HUDEP-2 (cell line): ENCODE results near the gene LMF1.

Experiments used
- DNase-seq, 76 experiments: peaks; one replicate each; lab custom pipeline; 2025; ENCODE audit not compliant: unreplicated experiment in 76 of 76; lab: John Stamatoyannopoulos, UW

The LMF1 gene

DNA sequence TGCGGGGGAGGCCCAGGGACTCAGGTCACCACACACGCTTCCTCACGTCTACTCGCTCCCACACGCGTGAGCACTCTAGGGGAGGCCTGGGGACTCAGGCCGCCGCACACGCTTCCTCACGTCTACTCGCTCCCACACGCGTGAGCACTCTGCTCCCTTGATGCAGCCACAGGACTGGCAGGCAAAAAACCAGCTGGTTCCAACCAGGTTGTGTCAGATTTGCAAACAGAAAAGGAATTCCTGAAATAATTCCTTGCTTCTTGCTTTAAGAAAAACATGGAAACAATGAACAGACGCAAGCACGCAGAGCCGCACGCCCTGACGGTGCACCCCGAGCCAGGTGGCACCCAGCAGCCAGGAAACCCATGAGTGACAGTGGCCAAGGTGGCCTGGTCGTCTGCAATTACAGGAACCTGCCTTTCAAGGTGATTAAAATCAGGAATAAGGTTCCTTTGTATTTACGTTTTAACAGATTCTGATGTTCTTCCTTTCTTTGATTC is 37.9 kb downstream of the LMF1 start:
- DNase-seq: no peak

DNA sequence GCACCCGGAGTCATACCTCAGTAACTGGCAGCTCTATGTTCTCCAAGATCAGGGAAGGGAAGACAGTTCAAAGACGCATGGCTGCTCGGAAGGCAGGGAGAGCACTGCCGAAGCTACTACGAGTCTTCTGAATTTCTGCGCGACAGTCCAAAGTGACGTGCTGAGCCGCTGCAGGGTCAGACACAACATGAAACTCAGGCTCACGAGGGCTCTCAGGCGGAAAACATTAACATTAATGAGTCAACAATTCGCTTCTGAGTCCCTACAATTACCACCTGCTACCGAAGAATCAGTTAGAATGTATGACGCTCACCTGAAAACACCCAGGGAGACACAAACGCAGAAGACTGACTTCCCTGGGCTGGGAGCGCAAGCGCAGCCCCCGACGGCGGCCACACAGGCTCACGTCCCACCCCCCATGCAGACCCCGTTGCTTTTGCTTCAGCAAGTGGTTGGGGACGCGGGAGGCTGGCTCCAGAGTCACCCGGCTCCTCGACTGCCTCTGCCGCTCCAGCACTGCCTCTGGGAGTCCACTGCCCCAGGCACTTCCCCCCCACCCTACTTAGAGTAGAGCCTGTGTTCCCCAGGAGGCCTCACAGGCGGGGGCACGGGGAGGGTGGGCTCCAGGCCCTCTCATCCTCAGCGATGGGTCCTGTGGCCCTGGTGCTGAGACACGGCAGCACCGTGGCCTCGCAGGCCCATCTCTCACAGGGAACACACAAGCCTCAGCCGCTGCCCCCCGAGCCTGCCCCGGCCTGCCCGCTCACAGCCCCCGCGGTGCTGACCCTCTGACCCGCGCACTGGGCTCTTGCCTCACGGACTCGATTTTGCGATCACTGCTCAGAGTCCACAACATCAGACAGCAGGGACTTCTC is 38.9 kb downstream of the LMF1 start:
- no peak for DNase-seq

DNA sequence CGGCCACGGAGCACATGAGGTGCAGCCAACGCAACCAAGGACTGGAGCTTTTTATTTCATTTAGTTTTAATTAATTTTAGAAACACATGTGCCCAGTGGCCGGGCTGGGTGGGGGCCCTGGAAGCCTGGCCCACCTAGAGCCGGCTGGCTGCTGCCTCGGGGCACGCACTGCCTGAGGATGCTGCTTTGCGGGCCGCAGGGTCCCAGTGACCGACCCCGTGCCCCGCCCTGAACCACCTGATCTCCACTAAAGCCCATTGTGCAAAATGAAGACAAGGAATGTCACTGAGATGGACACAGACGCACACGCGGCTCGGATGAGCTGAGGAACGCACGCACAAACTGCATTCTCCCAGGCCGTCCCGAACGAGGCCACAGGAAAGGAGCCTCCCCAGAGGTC is 39.6 kb downstream of the LMF1 start:
- DNase-seq: no peak

DNA sequence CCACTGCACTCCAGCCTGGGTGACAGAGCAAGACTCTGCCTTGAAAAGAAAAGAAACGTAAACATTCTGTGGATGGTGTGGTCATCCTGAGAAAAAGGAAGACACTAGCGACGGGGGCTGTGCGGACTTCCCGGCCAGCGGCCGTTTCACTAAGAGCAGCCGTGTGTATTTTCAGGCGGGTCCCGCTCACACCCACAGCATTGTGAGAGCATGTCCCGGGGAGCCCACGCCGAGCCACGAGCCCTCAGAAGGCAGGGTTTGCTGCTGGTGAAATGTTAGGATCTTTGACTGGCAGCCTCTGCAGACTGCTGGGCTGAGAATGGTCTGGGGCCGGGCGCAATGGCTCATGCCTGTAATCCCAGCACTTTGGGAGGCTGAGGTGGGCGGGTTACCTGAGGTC is 40.3 kb downstream of the LMF1 start:
- no peak for DNase-seq

DNA sequence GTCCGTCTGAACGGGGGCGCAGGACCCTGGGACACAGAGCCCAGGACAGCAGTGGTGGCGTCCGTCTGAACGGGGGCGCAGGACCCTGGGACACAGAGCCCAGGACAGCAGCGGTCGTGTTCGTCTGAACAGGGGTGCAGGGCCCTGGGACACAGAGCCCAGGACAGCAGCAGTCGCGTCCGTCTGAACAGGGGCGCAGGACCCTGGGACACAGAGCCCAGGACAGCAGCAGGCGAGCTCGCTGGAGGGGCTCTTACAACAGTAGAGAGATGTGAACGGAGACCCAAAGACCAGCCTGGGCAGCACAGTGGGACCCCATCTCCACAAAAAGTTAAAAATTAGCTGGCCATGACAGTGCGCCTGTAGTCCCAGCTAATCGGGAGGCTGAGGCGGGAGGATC is 40.7 kb downstream of the LMF1 start:
- no peak for DNase-seq

DNA sequence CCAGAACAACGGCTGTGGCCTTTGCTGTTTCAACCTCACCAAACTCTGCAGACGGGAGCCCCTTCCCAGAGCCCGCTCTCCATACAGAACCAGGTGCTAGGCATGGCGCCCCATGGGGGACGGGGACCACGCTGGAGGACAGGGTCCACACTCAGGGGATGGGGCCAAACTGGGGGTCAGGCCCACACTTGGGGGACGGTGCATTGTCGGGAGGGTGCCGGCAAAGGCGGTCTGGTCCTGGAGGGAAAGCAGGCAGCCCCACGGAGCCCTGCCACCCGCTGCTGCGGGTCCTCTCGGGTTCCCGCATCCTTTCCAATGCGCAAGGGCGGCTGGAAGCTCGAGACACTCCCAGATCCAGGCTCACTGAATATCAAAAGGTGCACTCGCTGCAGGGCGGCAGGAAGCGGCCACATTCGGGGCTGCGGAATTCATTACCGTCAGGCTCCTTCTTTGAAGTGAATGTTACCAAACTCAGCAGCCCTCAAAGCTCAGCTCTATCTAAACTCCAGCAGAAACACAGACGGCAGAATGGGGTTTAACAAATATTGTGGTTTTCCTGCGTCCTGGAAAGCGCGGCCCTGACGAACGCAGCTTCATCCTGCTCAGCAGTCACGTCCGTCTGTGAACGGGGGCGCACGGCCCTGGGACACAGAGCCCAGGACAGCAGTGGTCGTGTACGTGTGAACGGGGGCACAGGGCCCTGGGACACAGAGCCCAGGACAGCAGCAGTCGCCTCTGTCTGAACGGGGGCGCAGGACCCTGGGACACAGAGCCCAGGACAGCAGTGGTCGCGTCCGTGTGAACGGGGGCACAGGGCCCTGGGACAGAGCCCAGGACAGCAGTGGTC is 41.3 kb downstream of the LMF1 start:
- DNase-seq: no peak

DNA sequence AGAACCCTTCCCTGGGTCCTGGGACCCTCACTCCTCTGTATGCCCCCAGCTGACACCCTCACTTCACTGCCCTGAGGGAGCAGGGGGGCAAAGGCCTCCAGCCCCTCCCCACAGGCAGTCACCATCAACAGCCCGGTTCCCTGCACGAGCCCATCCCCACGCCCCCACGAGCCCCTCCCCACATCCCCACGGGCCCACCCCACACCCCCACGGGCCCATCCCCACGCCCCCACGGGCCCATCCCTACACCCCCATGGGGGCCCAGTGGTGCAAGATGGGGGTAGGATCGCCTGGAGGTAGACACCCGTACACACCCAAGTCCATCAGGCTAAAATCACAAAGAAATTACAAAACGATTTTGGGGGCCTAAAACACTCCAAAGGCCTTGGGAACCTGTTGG is 42.3 kb downstream of the LMF1 start:
- no peak for DNase-seq

DNA sequence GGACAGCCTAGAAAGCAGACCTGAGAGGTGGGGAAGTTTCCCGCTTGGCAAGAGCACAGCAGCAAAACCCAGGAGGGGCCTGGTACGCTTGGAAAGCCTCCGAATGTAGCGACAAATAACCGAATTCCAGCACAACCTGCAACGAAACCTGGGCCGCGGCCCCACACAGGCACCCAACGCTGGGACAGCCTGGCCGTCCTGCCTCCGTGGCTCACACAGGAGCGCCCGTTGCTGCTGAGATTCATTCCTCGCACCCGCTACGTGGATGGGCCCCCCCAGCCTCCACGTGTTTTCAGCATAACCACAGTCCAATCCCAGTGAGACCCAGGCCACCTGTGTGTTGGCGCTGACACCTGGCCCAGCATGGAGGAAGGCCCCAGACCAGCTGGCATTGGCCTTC is 42.9 kb downstream of the LMF1 start:
- no peak for DNase-seq

DNA sequence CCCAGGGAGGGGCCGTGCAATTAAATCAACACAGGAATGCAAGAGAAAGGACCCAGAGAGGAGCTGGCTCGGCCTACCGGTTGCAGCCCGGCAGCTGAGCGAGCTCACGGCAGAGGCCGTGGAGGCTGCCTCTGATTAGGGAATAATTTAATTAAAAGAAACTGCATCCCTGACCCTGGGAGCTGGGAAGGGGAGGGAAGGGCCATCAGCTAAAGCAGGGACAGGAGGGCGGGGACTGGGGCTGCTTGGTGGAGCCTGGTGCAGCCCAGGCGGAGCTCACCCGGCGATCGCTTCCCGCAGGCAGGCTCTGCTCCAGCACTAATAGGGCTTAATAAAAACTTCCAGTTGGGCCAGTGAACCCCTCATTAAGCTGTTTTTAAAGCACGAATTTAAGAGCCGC is 43.4 kb downstream of the LMF1 start:
- DNase-seq: no peak

DNA sequence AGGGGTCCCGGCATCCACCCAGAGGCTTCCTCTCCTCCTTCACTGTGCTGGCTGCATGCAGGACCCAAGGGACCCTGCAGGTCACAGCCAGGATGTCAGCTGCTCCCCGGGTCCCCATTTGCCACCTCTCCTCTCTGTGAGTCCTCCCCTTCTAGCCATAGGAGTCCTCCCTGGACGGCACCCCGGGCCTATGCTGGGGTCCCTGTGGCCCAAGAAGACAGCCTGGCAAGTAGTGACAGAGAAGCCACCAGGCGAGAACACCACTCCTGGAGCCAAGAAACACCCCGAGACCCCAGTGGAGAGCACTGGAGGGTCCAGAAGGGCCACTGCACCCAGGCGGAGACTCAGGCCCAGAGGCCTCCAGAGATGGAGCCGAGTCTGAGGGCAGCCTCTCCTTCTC is 44.1 kb downstream of the LMF1 start:
- DNase-seq: no peak

DNA sequence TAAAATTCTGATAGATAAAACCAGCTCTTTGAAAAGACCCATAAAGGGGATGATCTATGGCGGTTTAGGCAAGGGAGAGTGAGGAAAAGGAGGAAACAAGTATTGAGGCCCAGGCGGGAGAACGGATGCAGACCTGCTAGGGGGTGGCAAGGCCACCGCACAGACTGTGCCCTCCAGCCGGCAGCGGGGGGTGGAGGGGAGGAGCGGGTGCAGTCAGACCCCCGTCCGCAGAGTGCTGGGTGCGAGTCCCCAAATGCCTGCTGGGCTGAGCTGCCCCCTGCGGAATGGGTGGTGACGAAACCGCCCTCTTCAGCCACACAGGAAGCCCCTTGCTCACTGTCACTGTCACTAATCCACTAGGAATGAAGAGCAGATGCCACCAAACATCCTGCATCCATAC is 46.0 kb downstream of the LMF1 start:
- DNase-seq: no peak

DNA sequence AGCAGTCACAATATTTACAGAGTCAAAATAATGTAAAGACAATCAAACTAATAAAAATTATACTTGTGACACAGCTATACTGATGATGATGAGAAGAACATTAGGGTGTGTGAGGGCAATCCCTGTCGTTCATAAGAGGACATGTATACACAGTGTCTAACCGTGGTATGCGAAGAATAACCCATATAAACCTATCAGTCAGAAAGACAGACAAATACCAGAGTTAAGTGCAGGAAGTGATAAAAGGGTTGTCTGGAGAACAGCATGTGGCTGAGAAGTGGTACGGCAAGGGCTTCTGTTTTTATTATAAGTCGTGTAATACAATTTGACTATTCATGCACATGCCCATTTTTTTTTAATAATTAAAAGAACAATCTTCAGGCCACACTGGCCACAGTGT is 46.7 kb downstream of the LMF1 start:
- no peak for DNase-seq

DNA sequence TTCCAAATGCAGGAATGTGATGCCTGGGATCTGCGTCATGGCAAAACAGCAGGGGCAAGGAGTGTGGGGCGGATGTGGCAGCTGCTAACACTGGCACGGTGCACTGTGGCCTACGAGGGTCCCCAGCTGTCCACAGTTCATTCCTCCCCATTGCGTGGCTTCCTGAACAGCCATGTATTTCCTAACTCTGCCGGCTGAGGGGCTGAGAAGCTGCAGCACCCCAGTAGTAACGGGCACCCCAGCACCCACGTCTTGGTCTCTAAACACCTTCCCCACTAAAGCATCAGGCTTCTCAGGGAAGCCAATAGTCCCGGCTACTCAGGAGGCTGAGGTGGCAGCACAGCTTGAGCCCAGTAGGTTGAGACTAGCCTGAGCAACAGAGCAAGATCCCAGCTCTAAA is 47.6 kb downstream of the LMF1 start:
- DNase-seq: no peak

DNA sequence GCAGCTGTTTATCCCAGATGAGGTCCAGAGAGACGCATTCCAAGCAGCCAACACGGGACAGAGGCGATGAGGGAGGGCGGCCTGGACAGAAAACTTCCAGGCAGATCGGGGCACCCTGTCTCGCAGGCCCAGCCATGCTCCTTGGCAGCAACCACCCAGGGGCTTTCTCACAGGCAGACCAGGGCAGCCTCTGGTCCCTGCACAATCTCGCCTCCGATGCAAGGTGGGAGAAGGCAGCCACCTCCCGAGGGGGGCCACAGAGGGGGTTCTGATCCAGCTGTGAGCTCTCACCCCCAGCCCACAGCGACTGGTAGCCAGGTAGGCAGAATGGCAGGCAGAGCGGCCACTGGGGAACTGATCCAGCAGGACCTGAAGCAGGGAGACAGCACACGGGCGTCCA is 48.7 kb downstream of the LMF1 start:
- DNase-seq: no peak

DNA sequence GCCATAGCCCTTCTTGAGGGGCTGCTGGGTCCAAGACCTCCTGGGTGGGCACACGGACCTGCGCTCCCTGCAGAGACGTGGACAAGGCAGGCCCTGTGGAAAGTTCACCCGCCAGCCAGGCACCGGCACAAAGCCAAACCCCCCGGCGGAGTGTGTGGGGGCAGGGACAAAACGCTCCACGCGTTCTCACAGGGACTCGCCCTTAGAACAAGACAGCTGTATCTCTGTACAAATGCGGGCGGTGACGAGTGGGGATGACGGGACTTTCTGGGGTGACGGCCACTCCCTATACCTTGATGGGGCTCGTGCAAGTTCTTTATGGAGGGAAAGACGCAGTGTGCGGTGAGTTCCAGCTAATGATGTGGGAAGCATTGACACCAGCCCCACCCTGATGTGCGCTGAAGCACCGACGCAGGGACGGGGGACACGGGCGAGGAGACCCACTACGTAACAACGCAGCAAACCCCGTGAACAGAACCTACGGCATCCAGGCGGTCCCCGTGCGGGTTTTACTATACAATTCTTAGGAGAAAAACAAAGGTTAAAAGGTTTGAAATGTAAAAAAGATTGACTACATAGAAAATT is 49.4 kb downstream of the LMF1 start:
- no peak for DNase-seq

DNA sequence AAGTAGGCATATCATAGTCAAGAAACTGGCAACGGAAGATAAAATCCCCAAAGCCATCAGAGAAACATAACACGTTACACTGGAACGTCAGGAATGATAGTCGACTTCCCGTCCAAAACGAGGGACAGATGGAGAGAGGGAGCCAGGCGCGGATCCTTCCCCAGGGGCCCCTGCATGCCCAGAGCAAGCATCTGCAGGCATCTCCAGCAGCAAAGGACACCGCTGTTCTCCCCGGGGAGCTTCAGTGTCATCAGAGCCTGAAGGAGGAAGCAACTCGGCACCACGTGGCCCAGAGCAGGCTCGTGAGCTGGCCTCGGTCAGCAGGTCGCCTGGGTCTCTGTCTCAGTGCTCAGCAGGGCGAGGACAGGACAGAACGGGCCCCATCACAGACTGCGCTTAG is 50.1 kb downstream of the LMF1 start:
- DNase-seq: no peak

DNA sequence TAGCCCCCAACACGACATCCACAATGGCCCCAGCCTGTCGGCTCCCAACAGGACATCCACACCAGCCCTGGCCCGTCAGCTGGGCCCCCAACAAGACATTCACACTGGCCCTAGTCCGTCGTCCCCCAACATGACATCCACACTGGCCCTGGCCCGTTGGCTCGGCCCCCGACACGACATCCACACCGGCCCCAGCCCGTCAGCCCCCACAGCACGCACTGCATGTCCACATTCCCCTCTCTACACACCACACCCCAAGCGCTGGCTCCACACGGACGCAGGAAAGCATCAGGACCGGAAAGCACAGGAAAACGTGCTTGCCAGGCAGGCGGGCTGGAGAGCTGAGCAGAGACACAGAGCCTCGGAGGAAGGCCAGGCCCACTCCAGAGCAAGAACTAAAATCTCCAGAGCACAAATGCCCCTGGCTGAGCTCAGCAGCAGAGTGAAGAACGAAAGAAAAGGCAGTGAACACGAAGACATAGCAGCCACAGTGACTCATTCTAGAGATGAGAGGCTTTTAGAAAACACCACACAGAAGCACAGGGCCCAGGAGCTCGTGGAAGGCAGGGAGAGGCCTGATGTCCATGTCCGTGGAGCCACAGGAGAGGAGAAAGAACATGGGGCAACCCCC is 50.6 kb downstream of the LMF1 start:
- no peak for DNase-seq

DNA sequence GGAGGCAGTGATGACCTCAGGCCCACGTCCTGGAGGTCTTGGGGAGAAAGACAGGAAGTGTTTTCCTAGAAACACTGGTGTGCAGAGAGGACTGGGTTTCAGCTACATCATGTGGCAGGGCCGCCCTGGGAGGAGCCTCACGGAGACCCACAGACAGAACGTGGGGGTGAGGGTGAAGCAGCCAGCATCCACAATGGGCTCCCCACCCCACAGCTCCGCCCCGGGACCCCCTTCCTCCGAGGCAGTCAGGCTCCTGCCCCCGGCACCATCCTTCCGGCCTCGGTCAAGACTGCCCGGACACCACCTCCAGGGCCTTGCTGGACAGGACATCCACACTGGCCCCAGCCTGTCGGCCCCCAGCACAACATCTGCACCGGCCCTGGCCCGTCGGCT is 51.1 kb downstream of the LMF1 start:
- no peak for DNase-seq

DNA sequence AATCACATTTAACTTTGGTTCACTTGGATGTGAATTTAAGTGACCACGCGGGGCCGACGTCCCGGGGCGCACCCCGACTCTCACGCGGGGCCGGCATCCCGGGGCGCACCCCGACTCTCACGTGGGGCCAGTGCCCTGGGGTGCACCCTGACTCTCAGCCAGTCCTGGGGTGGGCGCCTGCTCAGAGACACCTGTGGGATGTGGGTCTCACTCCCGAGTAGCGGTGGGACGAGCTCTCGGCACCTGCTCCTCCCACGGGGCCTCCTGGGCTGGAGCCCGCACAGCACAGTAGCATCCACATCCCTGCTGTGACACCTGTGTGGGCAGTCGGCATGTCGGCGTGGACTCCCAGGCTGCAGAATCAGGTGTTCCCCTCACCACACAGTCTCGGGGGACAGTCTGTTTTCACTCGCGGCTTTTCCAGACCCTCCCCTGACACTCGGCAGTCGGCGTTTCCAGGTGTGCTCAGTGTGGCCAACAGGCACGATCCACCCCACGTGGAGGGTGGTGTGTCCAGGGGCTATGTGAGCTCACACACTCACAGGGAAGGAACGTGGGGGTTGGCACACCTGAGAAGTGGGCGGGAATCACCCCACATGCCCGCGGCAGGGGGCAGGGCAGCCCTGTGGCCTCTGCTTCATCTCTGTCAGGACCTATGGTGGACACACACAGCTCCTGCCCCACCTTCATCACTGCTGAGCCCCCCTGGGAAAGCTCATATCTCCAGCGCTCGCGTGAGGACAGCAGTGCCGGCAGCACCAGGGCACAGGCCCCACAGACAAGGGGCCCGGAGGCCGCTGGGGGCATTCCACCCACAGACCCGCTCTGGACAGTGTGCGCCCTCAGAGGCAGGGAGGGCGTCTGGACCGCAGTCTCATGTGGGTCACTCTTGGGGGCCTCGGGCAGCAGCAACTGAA is 51.8 kb downstream of the LMF1 start:
- DNase-seq: no peak

DNA sequence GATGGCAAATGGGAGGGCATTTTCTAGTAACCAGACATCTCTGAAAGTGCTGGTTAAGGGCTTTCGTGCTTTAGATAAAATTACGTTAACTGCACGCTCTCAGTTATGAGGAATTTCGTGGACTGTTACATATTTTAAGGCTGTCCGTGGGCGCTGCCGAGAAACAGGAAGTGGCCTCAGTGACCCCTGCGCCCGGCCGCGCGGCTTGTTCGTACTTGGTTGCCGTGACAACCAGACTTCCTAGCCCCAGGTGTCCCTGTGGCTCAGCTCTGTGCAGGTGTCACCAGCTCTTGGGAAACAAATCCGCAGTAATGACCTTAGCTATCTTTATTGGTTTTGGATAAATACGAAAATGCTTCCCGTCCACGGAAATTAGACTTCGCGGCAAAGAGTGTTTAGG is 52.7 kb downstream of the LMF1 start:
- no peak for DNase-seq
